Stimulated activated CD8-positive, alpha-beta memory T cell treated with anti-CD3 and anti-CD28 coated beads, Interleukin-7, amount 100 ng/mL, for 24 hours (primary cell): Measurements from ENCODE around the gene FBXL17.

ENCODE experiments used
- DNase-seq: peaks from one replicate; pipeline ENCODE4 v3.0.0-alpha.2; 2020; ENCODE audit warnings: low read depth

FBXL17 gene

GRCh38 chr5:107950776-107951175 is 431.1 kb downstream of the FBXL17 start:
- no peak for DNase-seq

- no peak for DNase-seq
Measured at GRCh38 chr5:107949688-107950341, 432.1 kb downstream of the FBXL17 start.

GRCh38 chr5:107948377-107948776 is 433.5 kb downstream of the FBXL17 start:
- DNase-seq: no peak

GRCh38 chr5:107945061-107945460 is 436.8 kb downstream of the FBXL17 start:
- DNase-seq: no peak

- DNase-seq: no peak
Measured at GRCh38 chr5:107943923-107944322, 438.0 kb downstream of the FBXL17 start.

- no peak for DNase-seq
Measured at GRCh38 chr5:107941036-107941435, 440.9 kb downstream of the FBXL17 start.

GRCh38 chr5:107937651-107938355 is 444.1 kb downstream of the FBXL17 start:
- DNase-seq: no peak

GRCh38 chr5:107937204-107937603 is 444.7 kb downstream of the FBXL17 start:
- no peak for DNase-seq

- no peak for DNase-seq
Measured at GRCh38 chr5:107936515-107936914, 445.4 kb downstream of the FBXL17 start.

- DNase-seq: no peak
Measured at GRCh38 chr5:107935645-107936044, 446.3 kb downstream of the FBXL17 start.

GRCh38 chr5:107933326-107933725 is 448.6 kb downstream of the FBXL17 start:
- no peak for DNase-seq

GRCh38 chr5:107930891-107931290 is 451.0 kb downstream of the FBXL17 start:
- no peak for DNase-seq

GRCh38 chr5:107930092-107930491 is 451.8 kb downstream of the FBXL17 start:
- DNase-seq: no peak

- DNase-seq: no peak
Measured at GRCh38 chr5:107929080-107929479, 452.8 kb downstream of the FBXL17 start.

- DNase-seq: no peak
Measured at GRCh38 chr5:107926121-107926520, 455.8 kb downstream of the FBXL17 start.

- DNase-seq: no peak
Measured at GRCh38 chr5:107925200-107925599, 456.7 kb downstream of the FBXL17 start.

- DNase-seq: no peak
Measured at GRCh38 chr5:107919969-107920368, 461.9 kb downstream of the FBXL17 start.

GRCh38 chr5:107919361-107919760 is 462.5 kb downstream of the FBXL17 start:
- DNase-seq: no peak

- no peak for DNase-seq
Measured at GRCh38 chr5:107917983-107918382, 463.9 kb downstream of the FBXL17 start.

GRCh38 chr5:107916731-107917725 is 464.9 kb downstream of the FBXL17 start:
- DNase-seq: no peak

GRCh38 chr5:107915176-107915812 is 466.6 kb downstream of the FBXL17 start:
- no peak for DNase-seq

- no peak for DNase-seq
Measured at GRCh38 chr5:107913494-107913893, 468.4 kb downstream of the FBXL17 start.
